ENCODE data around the gene KCNMA1.
"Not testable (repeated sequence)": the region's sequence is repeated elsewhere in the genome, so short reads cannot be mapped to it uniquely, and the experiment has no call there.

Gene KCNMA1

GRCh38 chr10:77361831-77362230, 275.8 kb downstream of the KCNMA1 start:
- DNase-seq (ENCODE audit: low read depth): no peak

- DNase-seq (ENCODE audit: low read depth): no peak
Observed at GRCh38 chr10:77361426-77361825, 276.2 kb downstream of the KCNMA1 start.

- DNase-seq (ENCODE audit: low read depth): no peak
Observed at GRCh38 chr10:77360835-77361234, 276.8 kb downstream of the KCNMA1 start.

GRCh38 chr10:77359950-77360520, 277.6 kb downstream of the KCNMA1 start:
- no peak for DNase-seq (ENCODE audit: low read depth)

GRCh38 chr10:77359287-77359691, 278.3 kb downstream of the KCNMA1 start:
- no peak for DNase-seq (ENCODE audit: low read depth)

GRCh38 chr10:77358656-77359055, 279.0 kb downstream of the KCNMA1 start:
- no peak for DNase-seq (ENCODE audit: low read depth)

- DNase-seq (ENCODE audit: low read depth): no peak
Observed at GRCh38 chr10:77357611-77358310, 279.8 kb downstream of the KCNMA1 start.

- no peak for DNase-seq (ENCODE audit: low read depth)
Observed at GRCh38 chr10:77357185-77357584, 280.4 kb downstream of the KCNMA1 start.

- DNase-seq (ENCODE audit: low read depth): no peak
Observed at GRCh38 chr10:77355844-77356243, 281.8 kb downstream of the KCNMA1 start.

- no peak for DNase-seq (ENCODE audit: low read depth)
Observed at GRCh38 chr10:77351386-77351785, 286.2 kb downstream of the KCNMA1 start.

- DNase-seq (ENCODE audit: low read depth): no peak
Observed at GRCh38 chr10:77350711-77351119, 286.9 kb downstream of the KCNMA1 start.

GRCh38 chr10:77350134-77350533, 287.5 kb downstream of the KCNMA1 start:
- DNase-seq (ENCODE audit: low read depth): no peak

- no peak for DNase-seq (ENCODE audit: low read depth)
Observed at GRCh38 chr10:77349226-77349625, 288.4 kb downstream of the KCNMA1 start.

GRCh38 chr10:77348751-77349150, 288.9 kb downstream of the KCNMA1 start:
- no peak for DNase-seq (ENCODE audit: low read depth)

- DNase-seq (ENCODE audit: low read depth): no peak
Observed at GRCh38 chr10:77348082-77348481, 289.5 kb downstream of the KCNMA1 start.

GRCh38 chr10:77347052-77347451, 290.6 kb downstream of the KCNMA1 start:
- no peak for DNase-seq (ENCODE audit: low read depth)

GRCh38 chr10:77341055-77341454, 296.6 kb downstream of the KCNMA1 start:
- no peak for DNase-seq (ENCODE audit: low read depth)

- not testable (repeated sequence) for DNase-seq (ENCODE audit: low read depth)
Observed at GRCh38 chr10:77339872-77340271, 297.7 kb downstream of the KCNMA1 start.

GRCh38 chr10:77339166-77339565, 298.4 kb downstream of the KCNMA1 start:
- no peak for DNase-seq (ENCODE audit: low read depth)

GRCh38 chr10:77338143-77338542, 299.5 kb downstream of the KCNMA1 start:
- no peak for DNase-seq (ENCODE audit: low read depth)

GRCh38 chr10:77334501-77334900, 303.1 kb downstream of the KCNMA1 start:
- DNase-seq (ENCODE audit: low read depth): no peak

GRCh38 chr10:77333610-77334340, 303.8 kb downstream of the KCNMA1 start:
- DNase-seq (ENCODE audit: low read depth): no peak

GRCh38 chr10:77332256-77332655, 305.4 kb downstream of the KCNMA1 start:
- no peak for DNase-seq (ENCODE audit: low read depth)

Measured in activated T-helper 1 cell treated with Interleukin-2 at 50 U/mL for 16 hours (primary cell).